HL-60 (cell line): ENCODE measurements around the gene ETV7.

Experiments used
- GABPA ChIP-seq: IDR thresholded peaks from 2 replicates; pipeline ENCODE4 v1.6.1; 2012; ENCODE audit warnings: low read depth
- REST ChIP-seq: IDR thresholded peaks from 2 replicates; pipeline ENCODE4 v1.6.1; 2012; ENCODE audit warnings: low read depth; ENCODE audit not compliant: insufficient replicate concordance

GRCh38 chr6:36404164-36404563, 16.7 kb upstream of the ETV7 start:
- no peak for TF ChIP-seq REST
- no peak for TF ChIP-seq GABPA
